GM12864 (cell line): ENCODE results near the gene NTN1.

Source experiments
- DNase-seq: peaks from one replicate; pipeline ENCODE4 v3.0.0-alpha.2; 2011; ENCODE audit warnings: low read depth
- H3K4me3 ChIP-seq: 2 replicates; pipeline ENCODE4 v1.5.1; 2011; ENCODE audit warnings: mild to moderate bottlenecking, low read depth, low read length, control low read depth
- CTCF ChIP-seq: IDR thresholded peaks from 2 replicates; pipeline ENCODE4 v1.5.1; 2011; ENCODE audit warnings: low read depth, mild to moderate bottlenecking, moderate library complexity, low read length, control low read depth, inconsistent platforms; ENCODE audit errors: missing control alignments

NTN1 gene

GRCh38 chr17:9026741-9027140 is 5.4 kb downstream of the NTN1 start:
- no peak for TF ChIP-seq CTCF
- no peak for DNase-seq
- H3K4me3 ChIP-seq, result no peak overlapping the region

GRCh38 chr17:9028202-9028987 is 7.1 kb downstream of the NTN1 start:
- no peak for TF ChIP-seq CTCF
- DNase-seq, result no peak
- no peak overlapping the region for H3K4me3 ChIP-seq

- no peak for DNase-seq
- no peak for TF ChIP-seq CTCF
- H3K4me3 ChIP-seq, result no peak overlapping the region
Measured at GRCh38 chr17:9028988-9029570, 7.8 kb downstream of the NTN1 start.

GRCh38 chr17:9032151-9032550 is 10.8 kb downstream of the NTN1 start:
- H3K4me3 ChIP-seq, result no peak overlapping the region
- no peak for DNase-seq
- no peak for TF ChIP-seq CTCF

GRCh38 chr17:9032583-9032982 is 11.3 kb downstream of the NTN1 start:
- no peak overlapping the region for H3K4me3 ChIP-seq
- no peak for TF ChIP-seq CTCF
- no peak for DNase-seq

GRCh38 chr17:9035249-9035648 is 13.9 kb downstream of the NTN1 start:
- TF ChIP-seq CTCF, result no peak
- H3K4me3 ChIP-seq, result no peak overlapping the region
- no peak for DNase-seq

- DNase-seq, result no peak
- H3K4me3 ChIP-seq, result no peak overlapping the region
- TF ChIP-seq CTCF, result no peak
Measured at GRCh38 chr17:9036336-9036735, 15.0 kb downstream of the NTN1 start.
